GM23248 (cell line): ENCODE data around the gene ZMIZ1. TPM values are rescaled to one million over a fixed set of nuclear protein-coding genes. Genes with fewer than 3 reads are reported as not detected.

Experiments
- DNase-seq: peaks from one replicate; pipeline ENCODE4 v3.0.0-alpha.2; 2015
- H2AFZ ChIP-seq: fragments of 200-600 bp; sonication (generic); 2 replicates; pipeline ENCODE4 v1.6.1; 2016; ENCODE audit warnings: antibody characterized with exemption
- H3F3A ChIP-seq: fragments of 200-600 bp; sonication (generic); 2 replicates; pipeline ENCODE4 v1.6.1; 2016; ENCODE audit warnings: mild to moderate bottlenecking, antibody characterized with exemption, mixed run types; ENCODE audit not compliant: insufficient read depth
- H3K27ac ChIP-seq: fragments of 200-600 bp; sonication (generic); 2 replicates; pipeline ENCODE4 v1.5.1; 2016; ENCODE audit warnings: mild to moderate bottlenecking
- H3K27me3 ChIP-seq: fragments of 200-600 bp; sonication (generic); replicated peaks from 2 replicates; pipeline ENCODE4 v1.6.1; 2016; ENCODE audit warnings: mild to moderate bottlenecking; ENCODE audit not compliant: insufficient read depth
- H3K36me3 ChIP-seq: fragments of 200-600 bp; sonication (generic); 2 replicates; pipeline ENCODE4 v1.6.1; 2016; ENCODE audit warnings: low read depth, mild to moderate bottlenecking
- H3K4me1 ChIP-seq: fragments of 200-600 bp; sonication (generic); 2 replicates; pipeline ENCODE4 v1.6.1; 2016; ENCODE audit warnings: mild to moderate bottlenecking; ENCODE audit not compliant: insufficient read depth
- H3K4me2 ChIP-seq: fragments of 200-600 bp; sonication (generic); one replicate; pipeline ENCODE4 v1.6.1; 2016; ENCODE audit warnings: mild to moderate bottlenecking; ENCODE audit not compliant: unreplicated experiment
- H3K4me3 ChIP-seq: fragments of 200-600 bp; sonication (generic); 2 replicates; pipeline ENCODE4 v1.5.1; 2016; ENCODE audit warnings: mild to moderate bottlenecking
- H3K79me2 ChIP-seq: fragments of 200-600 bp; sonication (generic); 2 replicates; pipeline ENCODE4 v1.6.1; 2016; ENCODE audit warnings: mild to moderate bottlenecking; ENCODE audit not compliant: insufficient read depth
- H3K9ac ChIP-seq: fragments of 200-600 bp; sonication (generic); 2 replicates; pipeline ENCODE4 v1.6.1; 2016; ENCODE audit warnings: mild to moderate bottlenecking
- H3K9me2 ChIP-seq: fragments of 200-600 bp; sonication (generic); 2 replicates; pipeline ENCODE4 v1.6.1; 2016; ENCODE audit warnings: mixed run types, mild to moderate bottlenecking, moderate library complexity; ENCODE audit not compliant: insufficient read depth
- H3K9me3 ChIP-seq: fragments of 200-600 bp; sonication (generic); one replicate; pipeline ENCODE4 v1.6.1; 2017; ENCODE audit warnings: low read depth
- H4K20me1 ChIP-seq: fragments of 200-600 bp; sonication (generic); 2 replicates; pipeline ENCODE4 v1.6.0; 2016; ENCODE audit not compliant: insufficient read depth
- EZH2 ChIP-seq: fragments of 200-600 bp; sonication (generic); IDR thresholded peaks from 2 replicates; pipeline ENCODE4 v1.6.1; 2018; ENCODE audit warnings: antibody characterized with exemption, mild to moderate bottlenecking; ENCODE audit not compliant: insufficient read depth, poor library complexity, severe bottlenecking
- EZH2phosphoT487 ChIP-seq: fragments of 200-600 bp; sonication (generic); IDR thresholded peaks from 2 replicates; pipeline ENCODE4 v1.6.1; 2018; ENCODE audit warnings: antibody characterized with exemption, moderate library complexity, mild to moderate bottlenecking, low read depth; ENCODE audit not compliant: insufficient read depth
- WGBS, 2 experiments: methylation state at CpG; one replicate each; pipeline ENCODE4 v1.1.6; 2015 to 2017; ENCODE audit warnings: low lambda C conversion rate in 2 of 2, low coverage in 1 of 2; ENCODE audit errors: missing lambda C conversion rate in 2 of 2; 5-methylcytosine and 5-hydroxymethylcytosine counted together
- in situ Hi-C: fragments of 300-500 bp; cut with MboI; formaldehyde crosslinking; loops from 2 replicates; pipeline ENCODE4 v1.15.0; 2020
- polyA plus RNA-seq: library from polyadenylated mRNA; unstranded; fragments of >200 nt; fragmentation: Nextera tagmentation; extraction: Ambion mirVana; gene quantifications from 2 replicates; pipeline ENCODE4 v1.2.1, GENCODE V29; 2016
- total RNA-seq: library from RNA; depleted of rRNA; stranded (reverse); fragments of >200 nt; shearing (Covaris generic); gene quantifications from 2 replicates; pipeline ENCODE4 v1.2.3, GENCODE V29; 2014

The ZMIZ1 gene
- total and polyA plus RNA-seq, 2 experiments from 2014 or later = 21.9 to 28.4 TPM

GRCh38 chr10:79089632-79090031, 20.9 kb downstream of the ZMIZ1 start:
- H3K4me3 ChIP-seq = no peak overlapping the region
- H3K27ac ChIP-seq = no peak overlapping the region
- H4K20me1 ChIP-seq = peaks cover 29% of the 10 kb centered on the region
- H3F3A ChIP-seq = no peaks in the 10 kb centered on the region
- in situ Hi-C loops = no loop called here
- no peaks in the 10 kb centered on the region for H3K27me3 ChIP-seq
- no peaks in the 10 kb centered on the region for H3K9me2 ChIP-seq
- H3K4me2 ChIP-seq = no peak overlapping the region
- H2AFZ ChIP-seq = no peak overlapping the region
- no peaks in the 10 kb centered on the region; the same call in 1 of the 2 replicates for H3K36me3 ChIP-seq
- H3K9me3 ChIP-seq = no peaks in the 10 kb centered on the region
- peaks cover 17% of the 10 kb centered on the region for H3K4me1 ChIP-seq
- peaks cover 100% of the 10 kb centered on the region for H3K79me2 ChIP-seq
- TF ChIP-seq EZH2 = no peak
- TF ChIP-seq EZH2phosphoT487 = no peak
- WGBS, 2 experiments = 90 to 93% methylated on average over 8 of the region's 8 CpGs
- H3K9ac ChIP-seq = 0 out of 2 replicates have a peak overlapping the region, but pooled peaks have one; percentile 22
- no peak for DNase-seq

- in situ Hi-C loops = no loop called here
- Histone ChIP-seq H3F3A (no peaks in the 10 kb centered on the region), H3K27ac (no peak overlapping the region), H3K4me2 (no peak overlapping the region), H3K9ac (peak overlapping the region; percentile 22; the same call in 1 of the 2 replicates), H3K4me3 (no peak overlapping the region), H3K79me2 (peaks cover 100% of the 10 kb centered on the region), H3K9me3 (no peaks in the 10 kb centered on the region), H3K4me1 (peaks cover 17% of the 10 kb centered on the region), H3K36me3 (no peaks in the 10 kb centered on the region; the same call in 1 of the 2 replicates), H2AFZ (no peak overlapping the region), H3K9me2 (no peaks in the 10 kb centered on the region), H3K27me3 (no peaks in the 10 kb centered on the region), H4K20me1 (peaks cover 33% of the 10 kb centered on the region)
- DNase-seq = no peak
- TF ChIP-seq EZH2phosphoT487 (no peak), EZH2 (no peak)
- WGBS, 2 experiments = 20 to 24% methylated on average over 6 of the region's 6 CpGs
Observed at GRCh38 chr10:79090134-79090803, 21.5 kb downstream of the ZMIZ1 start.

GRCh38 chr10:79092292-79092896, 23.6 kb downstream of the ZMIZ1 start:
- no peak for DNase-seq
- no peaks in the 10 kb centered on the region; the same call in 1 of the 2 replicates for H3K36me3 ChIP-seq
- 86% methylated on average over 10 of the region's 10 CpGs for WGBS, 2 experiments
- 0 out of 2 replicates have a peak, but pooled peaks cover 3% of the 10 kb centered on the region for H3F3A ChIP-seq
- no peaks in the 10 kb centered on the region for H3K9me3 ChIP-seq
- no peaks in the 10 kb centered on the region for H3K9me2 ChIP-seq
- H3K9ac ChIP-seq = no peak overlapping the region
- H4K20me1 ChIP-seq = peaks cover 34% of the 10 kb centered on the region
- peaks cover 100% of the 10 kb centered on the region for H3K79me2 ChIP-seq
- peaks cover 21% of the 10 kb centered on the region for H3K4me1 ChIP-seq
- TF ChIP-seq EZH2 = no peak
- no peak for TF ChIP-seq EZH2phosphoT487
- H3K4me2 ChIP-seq = no peak overlapping the region
- H3K27ac ChIP-seq = no peak overlapping the region
- H2AFZ ChIP-seq = no peak overlapping the region
- no peaks in the 10 kb centered on the region for H3K27me3 ChIP-seq
- H3K4me3 ChIP-seq = no peak overlapping the region
- in situ Hi-C loops = no loop called here

- Histone ChIP-seq H3K4me1 (peaks cover 35% of the 10 kb centered on the region), H3K36me3 (no peaks in the 10 kb centered on the region; the same call in 1 of the 2 replicates), H3F3A (0 out of 2 replicates have a peak, but pooled peaks cover 6% of the 10 kb centered on the region), H4K20me1 (peaks cover 35% of the 10 kb centered on the region), H3K79me2 (peaks cover 100% of the 10 kb centered on the region), H3K9me2 (no peaks in the 10 kb centered on the region), H3K27me3 (no peaks in the 10 kb centered on the region), H3K4me2 (no peak overlapping the region), H3K9ac (no peak overlapping the region), H3K9me3 (no peaks in the 10 kb centered on the region), H3K4me3 (no peak overlapping the region), H3K27ac (no peak overlapping the region), H2AFZ (no peak overlapping the region)
- in situ Hi-C loops = no loop called here
- 62 to 69% methylated on average over 23 to 24 of the region's 24 CpGs for WGBS, 2 experiments
- no peak for DNase-seq
- TF ChIP-seq EZH2phosphoT487 (no peak), EZH2 (no peak)
Observed at GRCh38 chr10:79093658-79094411, 25.1 kb downstream of the ZMIZ1 start.
